HEK293 (cell line): ENCODE data around the gene AUH.

Experiments used
- CTCF ChIA-PET: fragments of 350-600 bp; formaldehyde crosslinking; extraction: SDS; loops from one replicate; lab custom pipeline; 2021; ENCODE audit warnings: antibody characterized with exemption; lab: Yijun Ruan, JAX
- POLR2A ChIA-PET: fragments of 300-600 bp; formaldehyde crosslinking; extraction: SDS; loops from one replicate; lab custom pipeline; 2020; ENCODE audit warnings: antibody characterized with exemption, inconsistent platforms; lab: Yijun Ruan, JAX
- H3K27ac ChIP-seq: fragments of 200-500 bp; sonication (Bioruptor generic); 2 replicates; pipeline ENCODE4 v1.5.1; 2014; ENCODE audit warnings: low read depth, low read length, control low read depth, inconsistent platforms; ENCODE audit errors: extremely low read depth
- H3K36me3 ChIP-seq, 2 experiments: fragments of 200-500 bp in 1 of 2; sonication (Bioruptor generic) in 1 of 2; 1 replicate in 1 of 2; 2 replicates in 1 of 2; pipeline ENCODE4 v1.5.1; 2014 to 2017; ENCODE audit warnings: inconsistent platforms in 2 of 2, low read length in 2 of 2; ENCODE audit not compliant: control insufficient read depth in 2 of 2, insufficient read depth in 1 of 2
- H3K4me1 ChIP-seq: fragments of 200-500 bp; sonication (Bioruptor generic); 2 replicates; pipeline ENCODE4 v1.5.1; 2014; ENCODE audit warnings: mild to moderate bottlenecking, low read length, inconsistent platforms; ENCODE audit not compliant: control insufficient read depth, insufficient read depth
- H3K4me3 ChIP-seq: 2 replicates; pipeline ENCODE4 v1.5.1; 2011; ENCODE audit warnings: low read depth, mild to moderate bottlenecking, control low read depth, low read length, moderate library complexity
- H3K9me3 ChIP-seq: fragments of 200-500 bp; sonication (Bioruptor generic); 2 replicates; pipeline ENCODE4 v1.5.1; 2014; ENCODE audit warnings: low read depth, low read length, inconsistent platforms; ENCODE audit not compliant: control insufficient read depth, insufficient read depth
- PRDM2 ChIP-seq: fragments of 450-650 bp; formaldehyde crosslinking; IDR thresholded peaks from 2 replicates; pipeline ENCODE4 v1.5.1; 2016; ENCODE audit warnings: missing biosample characterization, missing genetic modification characterization, borderline replicate concordance
- REPIN1 ChIP-seq: fragments of 450-650 bp; formaldehyde crosslinking; IDR thresholded peaks from 2 replicates; pipeline ENCODE4 v1.5.1; 2017; ENCODE audit warnings: missing biosample characterization, missing genetic modification characterization, low read depth
- SALL2 ChIP-seq: fragments of 450-650 bp; formaldehyde crosslinking; IDR thresholded peaks from 2 replicates; pipeline ENCODE4 v1.5.0; 2017; ENCODE audit warnings: missing biosample characterization, mild to moderate bottlenecking, missing genetic modification characterization, borderline replicate concordance
- ZBTB8A ChIP-seq: fragments of 450-650 bp; formaldehyde crosslinking; IDR thresholded peaks from 2 replicates; pipeline ENCODE4 v1.5.1; 2016; ENCODE audit warnings: missing biosample characterization, missing genetic modification characterization
- ZNF146 ChIP-seq: fragments of 450-650 bp; formaldehyde crosslinking; IDR thresholded peaks from 2 replicates; pipeline ENCODE4 v1.5.1; 2016; ENCODE audit warnings: missing biosample characterization, missing genetic modification characterization
- ZNF202 ChIP-seq: fragments of 450-650 bp; formaldehyde crosslinking; IDR thresholded peaks from 2 replicates; pipeline ENCODE4 v1.5.1; 2016; ENCODE audit warnings: missing biosample characterization, missing genetic modification characterization, borderline replicate concordance
- ZNF280C ChIP-seq: fragments of 450-650 bp; formaldehyde crosslinking; IDR thresholded peaks from 2 replicates; pipeline ENCODE4 v1.5.1; 2016; ENCODE audit warnings: missing biosample characterization, missing genetic modification characterization
- ZNF341 ChIP-seq: fragments of 450-650 bp; formaldehyde crosslinking; IDR thresholded peaks from 2 replicates; pipeline ENCODE4; 2016; ENCODE audit warnings: low read depth, missing biosample characterization, missing genetic modification characterization
- ZNF37A ChIP-seq: fragments of 450-650 bp; IDR thresholded peaks from 2 replicates; pipeline ENCODE4 v1.5.1; 2018; ENCODE audit warnings: missing biosample characterization, missing genetic modification characterization
- ZNF549 ChIP-seq: fragments of 450-650 bp; IDR thresholded peaks from 2 replicates; pipeline ENCODE4 v1.5.1; 2018; ENCODE audit warnings: missing biosample characterization, missing genetic modification characterization, mild to moderate bottlenecking, inconsistent platforms, moderate library complexity
- ZNF692 ChIP-seq: fragments of 450-650 bp; formaldehyde crosslinking; IDR thresholded peaks from 2 replicates; pipeline ENCODE4 v1.5.1; 2016; ENCODE audit warnings: missing biosample characterization, missing genetic modification characterization
- ZNF776 ChIP-seq: fragments of 450-650 bp; formaldehyde crosslinking; IDR thresholded peaks from 2 replicates; pipeline ENCODE4 v1.5.0; 2017; ENCODE audit warnings: missing biosample characterization, missing genetic modification characterization, borderline replicate concordance

The AUH gene

GRCh38 chr9:91310037-91310436 is 51.7 kb downstream of the AUH start:
- TF ChIP-seq ZNF280C (tag by site-specific recombination) = no peak
- no peak for TF ChIP-seq ZNF776 (tag by site-specific recombination)
- no peak for TF ChIP-seq ZNF37A (tag by site-specific recombination)
- TF ChIP-seq REPIN1 (tag by site-specific recombination) = no peak
- TF ChIP-seq, all 188 proteins: peak for 0
- Histone ChIP-seq H3K27ac (no peak overlapping the region), H3K36me3 (peaks cover 0 to 3% of the 10 kb centered on the region in 2 experiments; a peak in 1 of 3 replicates), H3K4me3 (no peak overlapping the region), H3K9me3 (no peaks in the 10 kb centered on the region), H3K4me1 (no peaks in the 10 kb centered on the region)
- POLR2A ChIA-PET = no interaction called here
- CTCF ChIA-PET = no interaction called here

- peaks cover 0 to 3% of the 10 kb centered on the region in 2 experiments; a peak in 1 of 3 replicates for H3K36me3 ChIP-seq
- POLR2A ChIA-PET = no interaction called here
- no peak for TF ChIP-seq ZNF549
- no peak for TF ChIP-seq ZNF341 (tag by site-specific recombination)
- no peak for TF ChIP-seq ZNF692 (tag by site-specific recombination)
- no peak for TF ChIP-seq SALL2 (tag by site-specific recombination)
- no peak for TF ChIP-seq ZBTB8A (tag by site-specific recombination)
- TF ChIP-seq ZNF146 (tag by site-specific recombination) = no peak
- no peak for TF ChIP-seq PRDM2 (tag by site-specific recombination)
- TF ChIP-seq ZNF202 (tag by site-specific recombination) = no peak
- CTCF ChIA-PET = interaction anchor here (0.6 kb wide), 1 partner anchor 16 kb away, joined by 3 read pairs; no protein-coding TSS in a partner anchor
- H3K4me3 ChIP-seq = no peak overlapping the region
- H3K27ac ChIP-seq = no peak overlapping the region
- H3K9me3 ChIP-seq = no peaks in the 10 kb centered on the region
- H3K4me1 ChIP-seq = no peaks in the 10 kb centered on the region
Observed at GRCh38 chr9:91308191-91308590, 53.5 kb downstream of the AUH start.
